Pancreas (tissue), 10 donors: Measurements from ENCODE around the gene RCHY1. TPM values are rescaled to one million over a fixed set of nuclear protein-coding genes. Genes with fewer than 3 reads are reported as not detected.

Source experiments
- ATAC-seq, 4 donors: fragments of 200-7000 bp; cut with Tn5 transposase; one replicate each; pipeline versions ENCODE4 v1.8.0 to v1.9.1; 2020; ENCODE audit warnings: mild to moderate bottlenecking in 4 of 4, moderate library complexity in 4 of 4
- DNase-seq, 6 donors: peaks; one replicate each; pipeline ENCODE4 v3.0.0-alpha.2; 2020
- FAIRE-seq: peaks from 2 replicates; lab custom pipeline; 2012; peaks lifted over from hg19 to GRCh38; lab: Jason Lieb, UNC
- H3K27ac ChIP-seq, 4 donors: fragments of 200-600 bp; sonication (generic); 1 replicate in 3 of 4; 2 replicates in 1 of 4; pipeline versions ENCODE4 v1.5.0 to v1.8.0; 2020
- H3K27me3 ChIP-seq, 4 donors: fragments of 200-600 bp; one replicate each; pipeline ENCODE4 v1.8.0; 2021
- H3K36me3 ChIP-seq, 3 donors: fragments of 200-600 bp; sonication (generic) in 1 of 3; one replicate each; pipeline versions ENCODE4 v1.5.0 to v1.8.0; 2020 to 2021
- H3K4me1 ChIP-seq, 3 donors: fragments of 200-600 bp; one replicate each; pipeline ENCODE4 v1.8.0; 2021
- H3K4me3 ChIP-seq, 4 donors: fragments of 200-600 bp; sonication (generic) in 2 of 4; one replicate each; pipeline versions ENCODE4 v1.5.0 to v1.8.0; 2020 to 2021
- H3K9me3 ChIP-seq, 4 donors: fragments of 200-600 bp; one replicate each; pipeline ENCODE4 v1.8.0; 2021
- CTCF ChIP-seq, 4 donors: fragments of 200-600 bp; sonication (generic) in 3 of 4; IDR thresholded peaks; one replicate each; pipeline versions ENCODE4 v1.5.0 to v1.8.0; 2021; ENCODE audit warnings: antibody characterized with exemption in 4 of 4
- whole genome bisulfite sequencing, 2 donors: extraction: QIAGEN DNeasy Blood & Tissue Kit; methylation state at CpG; one replicate each; pipeline ENCODE4 v1.1.7; 2013; 5-methylcytosine and 5-hydroxymethylcytosine counted together
- intact Hi-C, 3 donors: fragments of 100-400 bp; cut with DNase I; formaldehyde crosslinking; loops; one replicate each; pipeline versions ENCODE4 v1.11.1 to v1.14.2; 2022
- polyA plus RNA-seq, 2 donors: library from polyadenylated mRNA; stranded (reverse); fragments of 200-250 nt; gene quantifications; one replicate each; pipeline ENCODE4 v1.2.3, GENCODE V29; 2013
- total RNA-seq, 6 donors: library from RNA; stranded (reverse); fragmentation: NEBNext Ultra II Directional in 4 of 6; extraction: Animal tissue kit (Norgen Biotek cat#: 25700) in 4 of 6; gene quantifications; one replicate each; pipeline versions ENCODE4 v1.2.1 to v1.2.4, GENCODE V29; 2021 to 2023
- donor health status: healthy with polysubstance abuse.
- donor health status: DM: no; HTN: no; CAD: no; lungs with moderate emphysema.
- donor health status: DM: no; HTN: no; CAD: no.
- donor health status: control.
- donor health status: control.
- donor health status: Bipolar disorder and iron deficiency.
- donor health status: DM: yes; HTN: yes; CAD: no.
- donor health status: DM: no; HTN: no; CAD: no.
- donor health status: DM: no; HTN: no; CAD: no.
- donor health status: DM: yes; HTN: yes; CAD: no.

The RCHY1 gene
- total and polyA plus RNA-seq, 8 donors: 6.9 to 21.6 (median 15.2) TPM

- H3K27ac ChIP-seq: no peak overlapping the region
- no peak overlapping the region for H3K4me3 ChIP-seq
- H3K36me3 ChIP-seq: peaks cover 0 to 5% (median 0%) of the 10 kb centered on the region in 3 donors
- no peaks in the 10 kb centered on the region for H3K27me3 ChIP-seq
- ATAC-seq (no peak), DNase-seq (no peak), FAIRE-seq (no peak)
- WGBS, 2 donors: 90 to 91% methylated on average over 2 of the region's 2 CpGs
- H3K9me3 ChIP-seq: no peaks in the 10 kb centered on the region
- H3K4me1 ChIP-seq: peaks cover 0 to 7% (median 5%) of the 10 kb centered on the region in 3 donors
- no peak for TF ChIP-seq CTCF (IDR thresholded peaks at IDR 0.05)
- intact Hi-C loops: no loop called here
Measured at GRCh38 chr4:75505630-75506029, 8.6 kb downstream of the RCHY1 start.

- peaks cover 0 to 5% (median 0%) of the 10 kb centered on the region in 3 donors for H3K36me3 ChIP-seq
- DNase-seq (no peak), FAIRE-seq (no peak), ATAC-seq (no peak)
- H3K9me3 ChIP-seq: no peaks in the 10 kb centered on the region
- WGBS, 2 donors: 95 to 99% methylated on average over 2 of the region's 2 CpGs
- H3K4me1 ChIP-seq: no peaks in the 10 kb centered on the region
- intact Hi-C loops: no loop called here
- no peaks in the 10 kb centered on the region for H3K27me3 ChIP-seq
- H3K27ac ChIP-seq: no peak overlapping the region
- H3K4me3 ChIP-seq: no peak overlapping the region
- no peak for TF ChIP-seq CTCF (IDR thresholded peaks at IDR 0.05)
Measured at GRCh38 chr4:75502671-75503070, 11.5 kb downstream of the RCHY1 start.

GRCh38 chr4:75499900-75500299, 14.3 kb downstream of the RCHY1 start:
- H3K9me3 ChIP-seq: no peaks in the 10 kb centered on the region
- H3K27ac ChIP-seq: no peak overlapping the region
- DNase-seq: no peak
- H3K4me3 ChIP-seq: no peak overlapping the region
- FAIRE-seq: no peak
- no peaks in the 10 kb centered on the region for H3K27me3 ChIP-seq
- no peak for TF ChIP-seq CTCF (IDR thresholded peaks at IDR 0.05)
- H3K4me1 ChIP-seq: peaks cover 0 to 5% (median 3%) of the 10 kb centered on the region in 3 donors
- 98 to 100% methylated on average over 2 of the region's 2 CpGs for WGBS, 2 donors
- intact Hi-C loops: no loop called here
- no peak for ATAC-seq
- H3K36me3 ChIP-seq: no peaks in the 10 kb centered on the region

GRCh38 chr4:75498041-75498440, 16.2 kb downstream of the RCHY1 start:
- Histone ChIP-seq H3K36me3 (peaks cover 0 to 6% (median 0%) of the 10 kb centered on the region in 3 donors), H3K4me3 (no peak overlapping the region), H3K4me1 (peaks cover 0 to 8% (median 3%) of the 10 kb centered on the region in 3 donors), H3K27me3 (no peaks in the 10 kb centered on the region), H3K9me3 (no peaks in the 10 kb centered on the region), H3K27ac (no peak overlapping the region)
- 92 to 97% methylated on average over 2 of the region's 2 CpGs for WGBS, 2 donors
- DNase-seq (no peak), ATAC-seq (no peak), FAIRE-seq (no peak)
- intact Hi-C loops: no loop called here
- no peak for TF ChIP-seq CTCF (IDR thresholded peaks at IDR 0.05)

GRCh38 chr4:75497133-75497532, 17.1 kb downstream of the RCHY1 start:
- H3K4me1 ChIP-seq: peaks cover 0 to 8% (median 3%) of the 10 kb centered on the region in 3 donors
- WGBS, 2 donors: 78 to 82% methylated on average over 5 of the region's 5 CpGs
- intact Hi-C loops: no loop called here
- no peaks in the 10 kb centered on the region for H3K9me3 ChIP-seq
- peaks cover 0 to 6% (median 0%) of the 10 kb centered on the region in 3 donors for H3K36me3 ChIP-seq
- no peak for ATAC-seq
- no peaks in the 10 kb centered on the region for H3K27me3 ChIP-seq
- FAIRE-seq: no peak
- TF ChIP-seq CTCF (IDR thresholded peaks at IDR 0.05): no peak
- no peak overlapping the region for H3K27ac ChIP-seq
- no peak overlapping the region for H3K4me3 ChIP-seq
- no peak for DNase-seq
